GM21390 (cell line): ENCODE measurements around the gene SETD2.

ENCODE experiments used
- ATAC-seq: cut with Tn5 transposase; IDR thresholded peaks from one replicate; pipeline ENCODE4 v1.9.1; 2021; ENCODE audit not compliant: unreplicated experiment

SETD2 gene

DNA sequence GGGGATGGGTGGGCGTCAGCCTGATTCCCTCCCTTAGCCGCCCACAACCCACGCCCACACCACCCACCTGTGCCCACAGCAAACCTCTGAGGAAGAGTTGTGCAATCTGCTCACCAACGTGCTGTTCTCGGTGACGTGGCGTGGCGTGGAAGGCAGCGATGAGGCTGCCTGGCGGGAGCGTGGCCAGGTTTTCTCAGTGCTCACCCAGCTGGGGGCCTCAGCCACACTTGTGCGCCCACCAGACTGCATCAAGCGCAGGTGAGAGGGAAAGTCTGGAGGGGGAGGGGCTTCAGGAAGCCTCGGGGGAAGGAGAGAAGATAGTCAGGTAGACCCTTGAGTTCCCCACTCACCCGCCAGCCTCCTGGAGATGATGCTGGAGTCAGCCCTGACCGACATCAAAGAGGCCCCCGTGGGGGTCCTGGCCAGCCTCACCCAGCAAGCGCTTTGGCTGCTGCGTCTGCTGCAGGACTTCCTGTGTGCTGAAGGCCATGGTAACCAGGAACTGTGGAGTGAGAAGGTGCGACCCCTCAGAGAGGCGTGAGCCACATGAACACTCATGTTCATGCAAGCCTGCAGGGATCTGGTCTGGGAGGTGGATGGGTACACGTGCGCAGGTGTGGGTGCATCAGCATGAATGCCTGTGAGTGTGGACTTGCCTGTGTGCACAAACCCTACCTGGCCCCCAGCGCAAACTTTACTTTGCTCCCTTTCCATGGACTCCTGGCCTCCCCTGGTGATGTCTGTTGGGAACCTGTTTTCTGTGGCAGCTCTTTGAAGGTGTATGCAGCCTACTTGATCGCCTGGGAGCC lies 162.8 kb downstream of the SETD2 start:
- ATAC-seq, result no peak

DNA sequence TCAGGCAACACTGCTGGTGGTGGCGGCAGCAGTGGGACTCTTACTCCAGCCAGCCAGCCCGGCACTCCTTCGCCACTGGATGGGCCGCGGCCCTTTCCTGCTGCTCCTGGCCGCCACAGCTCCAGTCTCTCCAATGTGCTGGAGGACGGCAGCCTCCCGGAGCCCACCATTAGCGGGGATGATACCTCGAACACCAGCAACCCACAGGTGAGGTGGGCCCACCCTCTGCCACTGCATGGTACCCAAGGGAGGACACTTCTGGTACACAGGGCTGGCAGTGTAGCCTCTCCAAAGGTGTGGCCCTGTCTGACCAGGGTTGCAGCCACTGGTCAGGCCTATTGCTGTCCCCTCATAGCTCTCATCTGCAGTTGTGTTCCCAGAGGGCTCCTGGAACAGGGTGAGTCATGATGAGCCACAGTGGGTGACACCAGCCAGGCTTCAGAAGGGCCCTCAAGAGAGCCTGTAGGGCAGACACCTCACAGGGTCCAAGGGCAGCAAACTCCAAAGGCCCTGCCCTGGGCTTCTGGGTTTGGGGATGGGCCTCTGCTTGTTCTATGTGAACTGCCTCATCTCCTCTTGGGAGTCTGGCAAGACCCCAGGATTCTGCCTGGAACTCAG lies 163.6 kb downstream of the SETD2 start:
- ATAC-seq, result no peak

DNA sequence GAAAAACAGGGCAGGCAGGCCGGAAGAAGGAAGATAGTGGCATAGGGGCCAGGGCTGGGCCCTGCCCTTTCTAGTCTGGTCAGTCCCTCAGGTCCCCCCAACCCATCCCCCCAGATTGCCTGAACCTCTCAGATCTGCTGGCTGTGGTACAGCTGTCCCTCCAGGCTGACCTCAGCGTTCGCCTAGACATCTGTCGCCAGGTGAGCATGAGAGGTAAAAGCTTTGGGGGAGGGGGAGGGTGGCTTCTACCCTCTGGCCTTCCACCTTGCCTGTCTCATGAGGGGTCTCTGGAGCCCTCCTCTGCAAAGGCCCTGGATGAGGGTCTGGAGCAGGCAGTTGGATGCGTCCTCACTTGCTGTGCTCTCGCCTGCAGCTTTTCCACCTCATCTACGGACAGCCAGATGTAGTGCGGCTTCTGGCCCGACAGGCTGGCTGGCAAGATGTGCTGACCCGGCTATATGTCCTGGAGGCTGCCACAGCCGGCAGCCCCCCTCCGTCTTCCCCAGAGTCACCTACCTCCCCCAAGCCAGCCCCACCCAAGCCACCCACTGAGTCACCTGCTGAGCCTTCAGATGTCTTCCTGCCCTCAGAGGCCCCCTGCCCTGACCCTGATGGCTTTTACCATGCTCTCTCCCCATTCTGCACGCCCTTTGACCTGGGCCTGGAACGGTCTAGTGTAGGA lies 164.3 kb downstream of the SETD2 start:
- no peak for ATAC-seq

DNA sequence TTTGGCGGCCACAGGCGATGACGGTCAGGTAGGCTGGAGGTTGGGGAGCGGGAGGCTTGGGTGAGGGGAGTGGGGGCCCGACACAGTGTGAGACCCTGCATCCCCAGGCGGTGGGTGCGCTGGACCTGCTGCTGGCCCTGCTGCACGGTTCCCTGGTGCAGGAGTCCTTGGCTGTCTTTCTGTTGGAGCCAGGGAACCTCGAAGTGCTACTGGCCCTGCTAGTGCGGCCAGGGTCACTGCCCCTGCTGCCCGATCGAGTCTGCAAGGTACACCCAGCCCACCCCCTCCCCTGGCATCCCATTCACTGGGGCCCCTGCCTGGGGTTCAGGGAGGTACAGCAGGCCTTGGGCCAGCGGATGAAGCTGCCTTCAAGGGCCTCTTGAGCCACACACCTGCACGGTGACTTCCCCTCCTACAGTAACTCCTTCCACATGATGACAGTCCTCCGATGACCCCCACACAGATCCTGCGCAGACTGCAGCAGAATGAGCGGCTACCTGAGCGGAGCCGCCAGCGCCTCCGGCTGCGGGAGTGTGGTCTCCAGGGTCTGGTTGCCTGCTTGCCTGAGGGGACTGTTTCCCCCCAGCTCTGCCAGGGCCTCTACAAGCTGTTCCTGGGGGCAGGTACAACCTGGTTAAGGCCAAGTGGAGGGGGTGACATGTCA lies 164.9 kb downstream of the SETD2 start:
- no peak for ATAC-seq

DNA sequence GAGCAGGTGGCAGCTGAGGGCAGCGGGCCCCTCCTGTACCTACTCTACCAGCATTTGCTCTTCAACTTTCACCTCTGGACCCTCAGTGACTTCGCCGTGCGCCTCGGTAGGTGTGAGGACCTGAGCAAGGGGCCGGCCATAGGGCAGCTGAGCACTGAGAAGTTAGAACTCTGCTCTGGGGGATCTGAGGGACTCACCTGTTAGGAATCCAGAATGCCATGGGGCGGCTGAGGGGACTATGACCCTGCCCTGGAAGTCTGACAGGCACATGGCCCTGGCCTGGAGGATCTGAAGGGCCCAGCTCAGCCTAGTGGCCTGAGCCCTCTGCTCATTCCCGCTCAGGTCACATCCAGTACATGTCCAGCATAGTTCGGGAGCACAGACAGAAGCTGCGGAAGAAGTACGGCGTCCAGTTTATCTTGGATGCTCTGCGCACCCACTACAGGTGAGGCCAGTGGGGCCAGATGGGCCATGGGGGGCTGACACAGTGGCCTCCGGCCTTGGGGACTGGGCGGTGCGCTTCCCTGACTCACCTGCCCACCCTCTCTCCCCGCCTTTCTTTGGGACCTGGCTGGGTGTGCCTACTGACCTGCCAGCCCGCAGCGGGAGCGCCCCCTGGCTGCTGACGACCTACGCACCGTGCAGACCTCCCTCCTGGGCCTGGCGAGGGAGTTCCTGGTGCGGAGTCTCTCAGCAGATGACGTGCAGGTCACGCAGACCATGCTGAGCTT lies 165.6 kb downstream of the SETD2 start:
- ATAC-seq, result no peak

DNA sequence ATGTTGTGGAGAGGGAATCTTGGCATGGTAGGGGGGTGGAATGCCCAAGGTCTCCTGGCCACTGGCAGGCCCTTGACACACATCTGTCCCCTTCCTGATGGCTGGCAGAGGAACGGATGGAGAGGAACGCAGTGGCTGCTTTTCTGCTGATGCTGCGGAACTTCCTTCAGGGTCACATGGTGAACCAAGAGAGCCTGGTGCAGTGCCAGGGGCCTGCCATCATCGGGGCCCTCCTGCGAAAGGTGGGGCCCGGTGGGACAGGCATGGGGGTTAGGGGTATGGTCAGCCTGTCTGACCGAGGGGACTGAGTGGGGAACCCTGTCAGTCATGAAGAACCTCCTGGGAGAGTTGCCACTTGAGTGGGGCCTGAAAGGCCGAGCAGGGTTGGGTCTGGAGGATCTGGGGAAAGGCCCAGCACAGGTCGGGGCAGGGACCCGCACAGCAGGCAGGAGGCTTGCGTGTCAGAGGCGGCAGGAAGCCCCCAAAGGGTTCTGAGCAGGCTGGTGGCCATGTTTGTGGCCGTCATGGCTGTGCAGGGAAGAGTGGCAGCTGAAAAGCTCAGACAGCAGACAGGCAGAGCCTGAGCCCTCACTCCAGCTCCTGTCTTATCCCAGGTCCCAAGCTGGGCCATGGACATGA lies 166.3 kb downstream of the SETD2 start:
- ATAC-seq, result no peak

DNA sequence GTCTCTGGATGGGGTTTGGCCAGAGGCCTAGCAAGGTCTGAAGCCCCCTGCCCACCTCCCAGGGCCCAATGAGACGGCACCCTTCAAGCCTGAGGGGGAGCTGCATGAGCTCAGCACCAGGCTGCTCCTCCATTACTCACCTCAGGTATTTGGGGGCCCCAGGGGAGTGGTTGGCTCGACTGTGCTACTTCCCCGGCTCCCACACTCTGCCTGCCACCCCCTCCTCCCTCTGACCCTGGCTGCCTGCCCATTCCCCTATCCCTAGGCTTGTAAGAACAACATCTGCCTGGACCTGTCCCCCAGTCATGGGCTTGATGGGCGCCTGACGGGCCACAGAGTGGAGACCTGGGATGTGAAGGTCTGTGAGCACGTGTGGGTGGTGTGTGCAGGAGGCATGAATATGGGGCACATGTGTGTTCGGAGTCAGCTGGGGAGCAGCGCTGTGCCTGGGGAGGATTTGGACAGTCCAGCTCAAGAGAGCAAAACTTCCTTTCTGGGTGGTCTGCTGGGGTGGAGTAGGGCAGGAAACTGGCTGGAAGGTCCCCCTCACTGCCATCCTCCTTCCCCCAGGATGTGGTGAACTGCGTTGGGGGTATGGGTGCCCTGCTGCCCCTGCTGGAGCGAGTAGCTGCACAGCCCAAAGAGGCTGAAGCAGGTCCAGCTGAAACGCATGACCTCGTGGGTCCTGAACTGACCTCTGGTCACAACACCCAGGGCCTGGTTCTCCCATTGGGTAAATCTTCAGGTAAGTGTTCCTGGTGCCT lies 167.0 kb downstream of the SETD2 start:
- no peak for ATAC-seq

DNA sequence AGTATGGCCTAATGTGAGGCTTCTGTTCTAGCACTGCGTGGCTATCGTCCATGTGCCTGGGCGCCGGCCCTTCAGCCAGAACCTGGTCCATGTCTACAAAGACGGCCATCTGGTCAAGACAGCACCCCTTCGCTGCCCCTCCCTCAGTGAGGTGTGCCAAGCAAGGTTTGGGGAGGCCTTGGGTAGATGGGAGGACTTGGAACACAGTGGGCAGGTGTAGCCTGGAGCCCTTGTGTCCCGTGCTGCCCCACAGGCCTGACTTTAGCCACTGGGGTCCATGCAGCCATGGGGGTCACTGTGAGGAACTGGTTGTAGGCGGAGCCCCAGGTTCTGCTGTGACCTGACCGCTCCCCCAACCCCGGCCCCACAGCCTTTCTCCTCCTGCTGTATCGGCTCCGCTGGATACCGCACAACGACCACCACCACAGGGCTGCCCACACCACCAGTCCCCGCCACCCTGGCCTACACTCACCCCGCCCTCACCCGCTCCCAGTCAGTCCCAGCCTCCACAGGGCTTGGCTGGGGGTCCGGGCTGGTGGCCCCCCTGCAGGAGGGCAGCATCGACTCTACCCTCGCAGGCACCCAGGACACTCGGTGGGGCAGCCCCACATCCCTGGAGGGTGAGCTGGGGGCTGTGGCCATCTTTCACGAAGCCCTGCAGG lies 167.9 kb downstream of the SETD2 start:
- ATAC-seq, result no peak

DNA sequence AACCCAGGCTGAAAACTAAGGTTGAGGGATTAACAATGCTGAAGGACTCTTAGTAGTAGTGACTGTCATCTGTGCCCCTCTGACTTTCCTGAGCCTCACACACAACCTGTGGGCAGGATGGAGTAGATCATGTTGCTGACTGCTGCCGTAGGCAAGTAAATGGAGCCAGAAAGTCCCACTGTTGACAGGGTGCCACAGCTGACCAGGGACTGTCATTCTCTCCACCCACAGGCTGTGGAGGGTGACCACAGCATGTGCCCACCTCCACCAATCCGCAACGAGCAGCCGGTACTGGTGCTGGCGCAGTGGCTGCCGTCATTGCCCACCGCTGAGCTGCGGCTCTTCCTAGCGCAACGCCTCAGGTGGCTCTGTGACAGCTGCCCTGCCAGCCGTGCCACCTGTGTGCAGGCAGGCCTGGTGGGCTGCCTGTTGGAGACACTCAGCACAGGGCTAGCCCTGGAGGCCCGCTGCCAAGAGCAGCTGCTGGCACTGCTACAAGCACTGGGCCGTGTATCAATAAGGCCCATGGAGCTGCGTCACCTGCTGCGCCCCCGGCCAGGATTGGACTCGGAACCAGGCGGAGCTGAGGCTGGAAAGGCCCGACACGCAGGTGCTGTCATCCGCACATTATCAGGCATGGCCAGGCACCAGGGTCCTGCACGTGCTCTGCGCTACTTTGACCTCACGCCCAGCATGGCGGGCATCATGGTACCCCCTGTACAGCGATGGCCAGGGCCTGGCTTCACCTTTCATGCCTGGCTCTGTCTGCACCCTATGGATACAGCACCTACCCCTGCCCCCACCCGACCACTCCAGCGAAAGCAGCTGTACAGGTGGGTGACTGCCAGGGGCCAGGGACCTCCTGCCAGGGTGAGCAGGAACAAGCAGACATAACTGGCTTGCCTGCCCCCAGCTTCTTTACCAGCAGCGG lies 168.8 kb downstream of the SETD2 start:
- no peak for ATAC-seq

DNA sequence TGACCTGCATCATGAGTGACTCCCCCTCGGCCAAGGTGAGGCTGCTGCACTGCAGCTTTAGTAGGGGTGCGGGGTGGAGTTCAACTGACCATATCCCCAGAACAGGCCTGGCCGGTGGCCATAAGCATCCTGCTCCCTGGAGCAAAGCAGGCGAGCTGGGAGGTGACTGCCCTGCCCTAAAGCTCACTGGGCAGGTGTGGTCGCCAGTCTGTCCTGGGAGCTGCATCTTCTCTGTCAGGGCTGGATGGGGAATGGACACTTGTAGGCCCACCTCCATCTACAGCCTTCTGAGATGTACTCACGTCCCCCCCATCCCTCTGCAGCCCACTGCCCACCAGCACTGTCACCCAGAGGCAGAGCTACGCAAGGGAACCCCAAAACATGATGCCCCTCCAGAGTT lies 169.9 kb downstream of the SETD2 start:
- no peak for ATAC-seq

DNA sequence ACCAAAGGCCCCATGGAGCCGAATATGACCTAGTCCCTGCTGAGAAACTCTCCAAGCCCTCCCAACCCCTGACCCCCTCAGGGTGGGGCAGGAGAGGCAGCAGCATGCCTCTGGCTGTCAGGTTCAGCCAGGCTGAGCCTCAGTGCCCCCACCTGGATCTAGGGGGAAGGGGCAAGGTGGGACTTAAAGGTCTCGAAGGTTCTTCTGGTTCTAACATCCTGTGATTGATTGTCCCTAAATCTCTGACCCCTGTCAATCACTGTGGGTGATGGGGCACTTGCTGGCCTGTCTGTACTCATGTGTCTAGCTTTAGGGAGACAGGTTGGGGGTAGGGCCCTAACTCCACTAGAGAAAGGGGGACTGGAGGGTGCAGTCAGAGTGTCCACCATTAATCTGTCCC lies 170.6 kb downstream of the SETD2 start:
- no peak for ATAC-seq

DNA sequence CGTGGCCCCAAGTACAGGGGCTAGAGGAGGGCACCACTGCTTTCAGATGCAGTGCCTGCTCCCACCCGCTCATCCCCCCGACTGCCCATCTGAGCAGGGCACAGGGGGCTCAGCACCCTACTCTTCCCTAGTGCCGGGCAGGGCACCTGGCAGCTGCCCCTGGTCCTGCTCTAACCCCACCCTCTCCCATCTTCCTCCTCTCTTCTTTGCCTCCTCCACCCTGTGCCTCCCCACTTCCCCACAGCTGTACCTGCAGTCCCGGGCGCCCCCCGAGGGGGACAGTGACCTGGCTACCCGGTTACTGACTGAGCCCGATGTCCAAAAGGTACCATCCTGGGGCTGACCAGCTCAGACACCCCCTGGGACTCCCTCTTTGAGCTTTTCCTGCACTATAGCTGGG lies 171.7 kb downstream of the SETD2 start:
- ATAC-seq, result no peak

DNA sequence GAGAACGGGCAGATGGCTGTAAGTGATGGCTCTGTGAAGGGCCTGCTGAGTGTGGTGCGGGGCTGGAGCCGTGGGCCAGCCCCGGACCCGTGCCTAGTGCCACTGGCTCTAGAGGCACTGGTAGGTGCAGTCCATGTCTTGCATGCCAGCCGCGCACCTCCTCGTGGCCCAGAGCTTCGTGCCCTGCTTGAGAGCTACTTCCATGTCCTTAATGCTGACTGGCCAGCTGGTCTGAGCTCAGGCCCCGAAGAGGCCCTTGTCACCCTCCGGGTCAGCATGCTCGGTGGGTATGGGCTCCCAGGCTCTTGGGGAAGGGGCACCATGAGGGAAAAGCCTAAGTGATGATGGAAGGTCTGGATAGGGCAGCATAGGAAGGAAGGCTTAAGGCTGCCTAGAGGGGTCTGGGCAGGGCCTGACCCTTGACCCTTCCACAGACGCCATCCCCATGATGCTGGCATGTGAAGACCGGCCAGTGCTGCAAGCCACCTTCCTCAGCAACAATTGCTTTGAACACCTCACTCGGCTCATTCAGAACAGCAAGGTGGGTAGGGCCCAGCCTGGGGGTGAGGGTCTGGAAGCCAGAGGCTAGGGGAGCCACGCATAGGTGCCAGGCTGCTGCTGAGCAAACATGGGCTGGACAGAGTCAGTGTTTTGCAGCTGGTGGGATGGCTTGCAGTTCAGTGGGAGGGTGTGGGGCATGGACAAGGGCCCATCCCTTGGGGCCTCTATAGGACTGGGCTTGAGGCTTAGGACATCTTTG lies 172.3 kb downstream of the SETD2 start:
- ATAC-seq, result no peak

DNA sequence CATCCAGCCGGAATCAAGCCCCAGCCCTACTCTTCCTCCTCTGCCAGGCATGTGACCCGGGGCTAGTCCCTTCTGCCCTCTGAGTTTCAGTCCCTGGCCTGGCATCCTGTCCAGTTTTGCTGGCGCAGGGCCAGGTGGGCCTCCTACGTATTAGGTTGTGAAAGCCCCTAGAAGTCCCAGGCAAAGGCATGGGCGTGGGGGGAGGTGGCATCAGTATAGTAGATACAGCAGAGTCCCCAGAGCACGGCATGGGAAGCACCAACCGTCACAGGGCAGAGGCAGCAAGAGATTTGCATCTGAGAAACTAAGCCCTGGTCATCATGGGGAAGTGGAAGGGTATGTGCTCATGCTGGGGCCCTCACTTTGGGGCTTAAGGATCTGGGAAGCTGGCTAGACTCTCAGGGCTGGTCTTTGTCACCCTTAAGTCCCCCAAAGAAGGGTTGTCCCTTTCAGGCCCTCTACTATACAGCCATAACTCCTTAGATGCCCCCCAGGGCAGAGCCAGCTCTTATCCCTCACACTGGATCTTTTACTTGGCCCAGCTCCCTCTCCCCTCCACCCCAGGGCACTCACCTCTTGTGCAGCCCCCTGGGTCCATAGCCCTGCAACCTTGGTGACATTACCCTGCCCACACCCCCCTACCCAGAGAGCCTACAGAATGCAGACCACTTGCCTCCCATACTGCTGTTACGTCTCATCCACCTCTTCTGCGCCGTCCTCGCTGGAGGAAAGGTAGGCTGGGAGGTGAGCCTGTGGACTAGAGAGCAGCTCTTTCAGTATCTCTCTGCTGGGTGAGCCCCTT lies 173.1 kb downstream of the SETD2 start:
- ATAC-seq, result peak; percentile 30

DNA sequence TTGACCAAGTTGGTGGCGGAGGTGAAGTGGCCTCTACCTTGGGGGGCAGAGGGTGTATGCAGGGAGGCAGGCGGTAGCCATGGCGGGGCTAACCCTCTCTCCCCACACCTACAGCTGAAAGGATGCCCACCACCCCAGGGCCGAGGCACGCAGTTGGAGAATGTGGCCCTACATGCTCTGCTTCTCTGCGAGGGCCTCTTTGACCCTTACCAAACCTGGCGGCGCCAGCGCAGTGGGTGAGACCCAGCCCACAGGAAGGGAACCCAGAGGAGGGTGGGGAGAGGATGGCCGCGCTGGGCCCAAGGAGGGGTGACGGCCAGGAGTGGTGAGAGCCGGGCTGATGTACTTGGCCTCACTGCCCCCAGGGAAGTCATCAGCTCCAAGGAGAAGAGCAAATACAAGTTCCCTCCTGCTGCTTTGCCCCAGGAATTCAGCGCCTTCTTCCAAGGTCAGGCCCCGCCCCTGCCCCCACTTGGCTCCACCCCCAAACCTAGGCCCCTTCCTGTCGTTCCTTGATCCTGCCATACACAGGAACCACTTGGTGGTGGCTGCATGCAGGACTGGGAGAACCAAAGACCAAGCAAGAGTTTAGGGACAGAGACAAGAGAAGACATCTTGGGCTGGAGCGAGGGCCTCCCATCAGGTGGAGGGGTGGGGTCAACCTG lies 174.6 kb downstream of the SETD2 start:
- no peak for ATAC-seq

DNA sequence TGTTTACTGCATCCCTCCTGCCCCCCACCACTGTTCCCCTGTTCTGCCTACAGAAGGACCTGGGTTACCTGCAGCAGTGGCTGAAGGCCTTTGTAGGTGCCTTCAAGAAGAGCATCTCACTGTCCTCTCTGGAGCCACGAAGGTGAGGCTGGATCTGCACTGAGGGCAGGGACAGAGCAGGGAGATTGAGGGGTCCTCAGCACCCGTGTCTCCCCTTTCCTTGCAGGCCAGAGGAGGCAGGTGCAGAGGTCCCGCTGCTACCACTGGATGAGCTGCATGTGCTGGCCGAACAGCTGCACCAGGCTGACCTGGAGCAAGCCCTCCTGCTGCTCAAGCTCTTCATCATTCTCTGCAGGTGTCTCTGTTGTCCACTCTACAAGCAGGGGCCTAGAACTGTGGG lies 175.3 kb downstream of the SETD2 start:
- ATAC-seq, result no peak
